MM.1S (cell line): ENCODE measurements around the gene VGLL4.

Experiments used
- DNase-seq: peaks from one replicate; pipeline ENCODE4 v3.0.0-alpha.2; 2015
- H2AFZ ChIP-seq: fragments of 300-600 bp; sonication (generic); 2 replicates; pipeline ENCODE4 v1.6.0; 2016; ENCODE audit warnings: antibody characterized with exemption, low read length
- H3F3A ChIP-seq: fragments of 300-600 bp; sonication (generic); 2 replicates; pipeline ENCODE4 v1.6.1; 2016; ENCODE audit warnings: mild to moderate bottlenecking, antibody characterized with exemption, low read length, moderate library complexity, mixed read lengths; ENCODE audit not compliant: insufficient read depth
- H3K27ac ChIP-seq: fragments of 300-600 bp; sonication (generic); 2 replicates; pipeline ENCODE4 v1.5.1; 2016; ENCODE audit warnings: mild to moderate bottlenecking, low read length
- H3K27me3 ChIP-seq: fragments of 300-600 bp; sonication (generic); replicated peaks from 2 replicates; pipeline ENCODE4 v1.6.0; 2016; ENCODE audit warnings: low read length; ENCODE audit not compliant: insufficient read depth
- H3K36me3 ChIP-seq: fragments of 300-600 bp; sonication (generic); replicated peaks from 2 replicates; pipeline ENCODE4 v1.6.1; 2016; ENCODE audit warnings: mild to moderate bottlenecking, low read length, mixed read lengths; ENCODE audit not compliant: insufficient read depth
- H3K4me1 ChIP-seq: fragments of 300-600 bp; sonication (generic); 2 replicates; pipeline ENCODE4 v1.6.1; 2016; ENCODE audit warnings: low read length, mixed read lengths
- H3K4me2 ChIP-seq: fragments of 300-600 bp; sonication (generic); 2 replicates; pipeline ENCODE4 v1.6.0; 2016; ENCODE audit warnings: low read depth, low read length
- H3K4me3 ChIP-seq: fragments of 300-600 bp; sonication (generic); 2 replicates; pipeline ENCODE4 v1.5.1; 2016; ENCODE audit warnings: low read length, mixed read lengths
- H3K79me2 ChIP-seq: fragments of 300-600 bp; sonication (generic); 2 replicates; pipeline ENCODE4 v1.6.1; 2016; ENCODE audit warnings: mixed run types, low read length, mixed read lengths
- H3K9ac ChIP-seq: fragments of 300-600 bp; sonication (generic); 2 replicates; pipeline ENCODE4 v1.6.1; 2016; ENCODE audit warnings: low read length, mixed read lengths
- H3K9me2 ChIP-seq: fragments of 300-600 bp; sonication (generic); replicated peaks from 2 replicates; pipeline ENCODE4 v1.6.1; 2016; ENCODE audit warnings: mild to moderate bottlenecking, low read length, mixed read lengths; ENCODE audit not compliant: insufficient read depth
- H3K9me3 ChIP-seq: fragments of 300-600 bp; sonication (generic); replicated peaks from 2 replicates; pipeline ENCODE4 v1.6.1; 2016; ENCODE audit warnings: mild to moderate bottlenecking, low read length, mixed read lengths; ENCODE audit not compliant: insufficient read depth
- H4K20me1 ChIP-seq: fragments of 300-600 bp; sonication (generic); 2 replicates; pipeline ENCODE4 v1.6.1; 2016; ENCODE audit warnings: mild to moderate bottlenecking, low read length, moderate library complexity, mixed read lengths; ENCODE audit not compliant: insufficient read depth
- CTCF ChIP-seq: fragments of 300-600 bp; sonication (generic); IDR thresholded peaks from 2 replicates; pipeline ENCODE4 v1.5.1; 2016; ENCODE audit warnings: antibody characterized with exemption, low read length, mixed read lengths
- EZH2 ChIP-seq: fragments of 300-600 bp; sonication (generic); optimal IDR thresholded peaks from 2 replicates; pipeline ENCODE3; 2017; ENCODE audit warnings: low read depth, mild to moderate bottlenecking, antibody characterized with exemption, low read length, mixed read lengths
- EZH2phosphoT487 ChIP-seq: fragments of 300-600 bp; sonication (generic); IDR thresholded peaks from 2 replicates; pipeline ENCODE4 v1.6.1; 2018; ENCODE audit warnings: antibody characterized with exemption, low read length

The VGLL4 gene

GRCh38 chr3:11552289-11553264 lies 91.1 kb downstream of the VGLL4 start:
- no peaks in the 10 kb centered on the region for H3K79me2 ChIP-seq
- H3K36me3 ChIP-seq, result no peaks in the 10 kb centered on the region
- DNase-seq, result no peak
- no peaks in the 10 kb centered on the region for H3K9me3 ChIP-seq
- H3K9ac ChIP-seq, result no peak overlapping the region
- H3K4me1 ChIP-seq, result no peaks in the 10 kb centered on the region
- no peaks in the 10 kb centered on the region for H3K27me3 ChIP-seq
- H3F3A ChIP-seq, result no peaks in the 10 kb centered on the region
- H2AFZ ChIP-seq, result no peak overlapping the region
- no peak overlapping the region for H3K27ac ChIP-seq
- TF ChIP-seq EZH2phosphoT487, result no peak
- no peak for TF ChIP-seq CTCF
- no peak for TF ChIP-seq EZH2
- no peaks in the 10 kb centered on the region for H3K9me2 ChIP-seq
- no peaks in the 10 kb centered on the region for H4K20me1 ChIP-seq
- H3K4me3 ChIP-seq, result no peak overlapping the region
- H3K4me2 ChIP-seq, result no peak overlapping the region

- Histone ChIP-seq H3K27ac (no peak overlapping the region), H3K9me3 (no peaks in the 10 kb centered on the region), H3K36me3 (no peaks in the 10 kb centered on the region), H4K20me1 (no peaks in the 10 kb centered on the region), H3K9ac (no peak overlapping the region), H3K79me2 (no peaks in the 10 kb centered on the region), H3K27me3 (no peaks in the 10 kb centered on the region), H3F3A (no peaks in the 10 kb centered on the region), H2AFZ (no peak overlapping the region), H3K4me3 (no peak overlapping the region), H3K9me2 (no peaks in the 10 kb centered on the region), H3K4me1 (no peaks in the 10 kb centered on the region), H3K4me2 (no peak overlapping the region)
- no peak for TF ChIP-seq EZH2
- no peak for TF ChIP-seq CTCF
- TF ChIP-seq EZH2phosphoT487, result no peak
- DNase-seq, result no peak
These were observed 92.7 kb downstream of the VGLL4 start for GRCh38 chr3:11551036-11551435.

GRCh38 chr3:11549580-11550140 lies 94.1 kb downstream of the VGLL4 start:
- H3K9me2 ChIP-seq, result no peaks in the 10 kb centered on the region
- no peak overlapping the region for H3K9ac ChIP-seq
- no peak overlapping the region for H3K27ac ChIP-seq
- H3K4me2 ChIP-seq, result no peak overlapping the region
- DNase-seq, result no peak
- no peak overlapping the region for H2AFZ ChIP-seq
- no peaks in the 10 kb centered on the region for H3F3A ChIP-seq
- H3K36me3 ChIP-seq, result no peaks in the 10 kb centered on the region
- H3K27me3 ChIP-seq, result no peaks in the 10 kb centered on the region
- no peaks in the 10 kb centered on the region for H3K79me2 ChIP-seq
- H3K4me1 ChIP-seq, result no peaks in the 10 kb centered on the region
- no peaks in the 10 kb centered on the region for H3K9me3 ChIP-seq
- TF ChIP-seq CTCF (no peak), EZH2phosphoT487 (no peak), EZH2 (no peak)
- no peak overlapping the region for H3K4me3 ChIP-seq
- no peaks in the 10 kb centered on the region for H4K20me1 ChIP-seq
